Measurements from ENCODE around the gene CRY1. TPM values are rescaled to one million over a fixed set of nuclear protein-coding genes. Genes with fewer than 3 reads are reported as not detected.

CRY1 gene
- total RNA-seq, 3 donors from 2014 or later (not counting 1 experiment from before 2014, with no cell fraction given), result 71.1 to 124 (median 115) TPM

GRCh38 chr12:107122452-107122958, 29.2 kb upstream of the CRY1 start:
- DNase-seq, result no peak
- intact Hi-C loops (cut with micrococcal nuclease), result no loop called here
- Mint-ChIP-seq H3K9me3 (no peaks in the 10 kb centered on the region), H3K27ac (no peak overlapping the region), H3K36me3 (no peaks in the 10 kb centered on the region), H3K4me1 (no peaks in the 10 kb centered on the region), H3K4me3 (no peak overlapping the region), H3K27me3 (ENCODE audit: low read depth in 2 of 2) (peaks cover 29 to 45% of the 10 kb centered on the region in 2 donors)
- H3K4me3 ChIP-seq (ENCODE audit: low read length), result no peak overlapping the region
- ATAC-seq, result no peak
- 75% methylated on average over 3 of the region's 3 CpGs for WGBS (ENCODE audit: insufficient coverage)
- no peaks in the 10 kb centered on the region for H3K36me3 ChIP-seq (ENCODE audit: control insufficient read depth, insufficient read depth, low read length)
- H3K9me3 ChIP-seq (ENCODE audit: control insufficient read depth, insufficient read depth, low read length), result no peaks in the 10 kb centered on the region
- no peak for TF ChIP-seq CTCF (IDR thresholded peaks at IDR 0.05)
- H3K4me1 ChIP-seq (ENCODE audit: control insufficient read depth, insufficient read depth, low read length), result no peaks in the 10 kb centered on the region
- peaks cover 2% of the 10 kb centered on the region for H3K27me3 ChIP-seq (ENCODE audit: control insufficient read depth, insufficient read depth, low read length)
- H3K27ac ChIP-seq (ENCODE audit: low read length), result no peak overlapping the region

- H3K36me3 ChIP-seq (ENCODE audit: control insufficient read depth, insufficient read depth, low read length), result no peaks in the 10 kb centered on the region
Measured at GRCh38 chr12:107119091-107119490, 25.7 kb upstream of the CRY1 start.

GRCh38 chr12:107118624-107119023, 25.3 kb upstream of the CRY1 start:
- Histone ChIP-seq H3K36me3 (ENCODE audit: control insufficient read depth, insufficient read depth, low read length) (no peaks in the 10 kb centered on the region), H3K4me1 (ENCODE audit: control insufficient read depth, insufficient read depth, low read length) (no peaks in the 10 kb centered on the region), H3K27ac (ENCODE audit: low read length) (no peak overlapping the region), H3K27me3 (ENCODE audit: control insufficient read depth, insufficient read depth, low read length) (peaks cover 2% of the 10 kb centered on the region), H3K4me3 (ENCODE audit: low read length) (no peak overlapping the region), H3K9me3 (ENCODE audit: control insufficient read depth, insufficient read depth, low read length) (no peaks in the 10 kb centered on the region)
- WGBS (ENCODE audit: insufficient coverage), result 92% methylated on average over 4 of the region's 4 CpGs
- DNase-seq, result no peak
- no peak for ATAC-seq
- Mint-ChIP-seq H3K27me3 (ENCODE audit: low read depth in 2 of 2) (peaks cover 20 to 42% of the 10 kb centered on the region in 2 donors), H3K27ac (no peak overlapping the region), H3K9me3 (no peaks in the 10 kb centered on the region), H3K4me3 (no peak overlapping the region), H3K4me1 (no peaks in the 10 kb centered on the region), H3K36me3 (no peaks in the 10 kb centered on the region)
- no peak for TF ChIP-seq CTCF (IDR thresholded peaks at IDR 0.05)
- intact Hi-C loops (cut with micrococcal nuclease), result no loop called here

More at GRCh38 chr12:107119091-107119490, 25.7 kb upstream of the CRY1 start:
- no peak for DNase-seq
- Mint-ChIP-seq H3K4me1 (no peaks in the 10 kb centered on the region), H3K4me3 (no peak overlapping the region), H3K27ac (no peak overlapping the region), H3K27me3 (ENCODE audit: low read depth in 2 of 2) (peaks cover 22 to 37% of the 10 kb centered on the region in 2 donors), H3K9me3 (no peaks in the 10 kb centered on the region), H3K36me3 (no peaks in the 10 kb centered on the region)
- Histone ChIP-seq H3K9me3 (ENCODE audit: control insufficient read depth, insufficient read depth, low read length) (no peaks in the 10 kb centered on the region), H3K4me3 (ENCODE audit: low read length) (no peak overlapping the region), H3K27ac (ENCODE audit: low read length) (no peak overlapping the region), H3K27me3 (ENCODE audit: control insufficient read depth, insufficient read depth, low read length) (peaks cover 2% of the 10 kb centered on the region), H3K4me1 (ENCODE audit: control insufficient read depth, insufficient read depth, low read length) (no peaks in the 10 kb centered on the region)
- no peak for TF ChIP-seq CTCF (IDR thresholded peaks at IDR 0.05)
- intact Hi-C loops (cut with micrococcal nuclease), result no loop called here
- ATAC-seq, result no peak
- WGBS (ENCODE audit: insufficient coverage), result 73% methylated on average over 1 of the region's 3 CpGs

GRCh38 chr12:107115119-107115518, 21.8 kb upstream of the CRY1 start:
- TF ChIP-seq CTCF (IDR thresholded peaks at IDR 0.05), result no peak
- intact Hi-C loops (cut with micrococcal nuclease), result no loop called here
- ATAC-seq (no peak), DNase-seq (no peak)
- H3K27me3 ChIP-seq (ENCODE audit: control insufficient read depth, insufficient read depth, low read length), result peaks cover 6% of the 10 kb centered on the region
- H3K27ac Mint-ChIP-seq, result no peak overlapping the region
- H3K4me3 Mint-ChIP-seq, result no peak overlapping the region
- H3K4me1 Mint-ChIP-seq, result no peaks in the 10 kb centered on the region
- no peaks in the 10 kb centered on the region for H3K9me3 Mint-ChIP-seq
- no peak overlapping the region for H3K4me3 ChIP-seq (ENCODE audit: low read length)
- H3K36me3 ChIP-seq (ENCODE audit: control insufficient read depth, insufficient read depth, low read length), result no peaks in the 10 kb centered on the region
- H3K4me1 ChIP-seq (ENCODE audit: control insufficient read depth, insufficient read depth, low read length), result no peaks in the 10 kb centered on the region
- H3K27ac ChIP-seq (ENCODE audit: low read length), result no peak overlapping the region
- H3K9me3 ChIP-seq (ENCODE audit: control insufficient read depth, insufficient read depth, low read length), result no peaks in the 10 kb centered on the region
- WGBS (ENCODE audit: insufficient coverage), result 67% methylated on average over 2 of the region's 2 CpGs
- no peaks in the 10 kb centered on the region for H3K36me3 Mint-ChIP-seq
- H3K27me3 Mint-ChIP-seq (ENCODE audit: low read depth in 2 of 2), result peaks cover 18 to 46% of the 10 kb centered on the region in 2 donors
